Ecto neural progenitor cell (in vitro differentiated cells): ENCODE data around the gene SRMS.
"Not testable (repeated sequence)": the region's sequence is repeated elsewhere in the genome, so short reads cannot be mapped to it uniquely, and the experiment has no call there.

ENCODE experiments used
- DNase-seq: peaks from one replicate; pipeline ENCODE4 v3.0.0-alpha.2; 2018; ENCODE audit warnings: low spot score

SRMS gene

DNA sequence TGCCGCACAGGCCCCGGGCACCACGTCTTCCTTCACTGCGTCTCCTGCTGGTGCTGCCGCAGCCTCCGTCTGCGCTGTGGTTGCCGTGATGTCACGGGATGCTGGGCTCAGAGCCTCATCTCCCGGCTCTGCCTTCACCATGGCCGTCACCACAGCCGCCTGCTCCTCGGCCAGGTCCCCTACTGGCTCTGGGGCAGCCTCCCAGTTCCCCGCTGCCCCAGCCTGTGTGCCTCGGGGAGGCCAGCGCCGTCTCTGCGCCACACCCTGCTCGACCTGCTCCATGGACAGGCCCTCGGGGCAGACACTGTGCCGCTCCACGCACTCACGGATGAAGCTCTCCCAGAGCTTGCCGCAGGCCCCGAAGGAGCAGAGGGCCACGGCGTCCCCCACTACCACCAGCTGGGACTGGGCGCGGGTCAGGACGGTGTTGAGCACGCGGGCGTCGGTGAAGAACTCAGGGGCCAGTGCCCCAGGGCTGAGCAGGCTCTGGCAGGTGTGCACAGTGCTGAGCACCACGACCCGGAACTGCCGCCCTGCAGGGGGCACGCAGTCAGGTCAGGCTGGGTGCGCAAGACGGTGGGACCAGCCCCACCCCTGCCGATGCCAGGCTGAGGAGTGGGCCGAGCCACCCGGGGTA, 18.3 kb upstream of the SRMS start:
- DNase-seq: no peak

DNA sequence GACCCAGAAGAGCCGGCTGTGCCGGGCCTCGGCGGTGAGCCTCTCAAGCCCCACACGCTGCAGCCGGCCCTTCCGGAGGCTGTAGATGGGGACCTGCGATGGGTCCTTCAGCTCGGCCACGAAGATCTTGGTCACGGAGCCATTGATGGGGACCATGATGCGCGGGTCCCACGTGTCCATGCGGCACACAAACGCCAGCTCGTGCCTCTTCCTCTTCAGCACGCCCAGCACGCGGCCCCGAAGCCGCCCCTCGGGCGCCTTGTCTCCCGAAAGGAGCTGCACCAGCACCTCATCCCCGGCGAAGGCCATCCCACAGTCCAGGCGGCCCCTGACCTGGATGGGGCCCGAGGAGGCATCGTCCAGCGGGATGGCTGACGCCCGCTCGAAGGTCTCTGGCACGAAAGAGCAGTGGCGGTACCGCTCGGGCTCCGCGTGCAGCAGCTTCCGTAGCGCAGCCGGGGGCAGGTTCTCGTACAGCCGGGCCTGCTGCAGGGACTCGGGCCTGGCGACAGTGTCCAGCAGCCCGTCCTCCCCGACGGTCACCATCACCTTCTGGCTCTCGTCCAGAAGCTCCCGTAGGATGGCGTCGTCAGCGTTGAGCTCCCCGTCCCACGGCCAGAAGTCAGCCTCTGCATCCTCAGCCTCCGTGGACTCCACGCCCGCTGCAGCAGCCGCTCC, 17.6 kb upstream of the SRMS start:
- DNase-seq: no peak

DNA sequence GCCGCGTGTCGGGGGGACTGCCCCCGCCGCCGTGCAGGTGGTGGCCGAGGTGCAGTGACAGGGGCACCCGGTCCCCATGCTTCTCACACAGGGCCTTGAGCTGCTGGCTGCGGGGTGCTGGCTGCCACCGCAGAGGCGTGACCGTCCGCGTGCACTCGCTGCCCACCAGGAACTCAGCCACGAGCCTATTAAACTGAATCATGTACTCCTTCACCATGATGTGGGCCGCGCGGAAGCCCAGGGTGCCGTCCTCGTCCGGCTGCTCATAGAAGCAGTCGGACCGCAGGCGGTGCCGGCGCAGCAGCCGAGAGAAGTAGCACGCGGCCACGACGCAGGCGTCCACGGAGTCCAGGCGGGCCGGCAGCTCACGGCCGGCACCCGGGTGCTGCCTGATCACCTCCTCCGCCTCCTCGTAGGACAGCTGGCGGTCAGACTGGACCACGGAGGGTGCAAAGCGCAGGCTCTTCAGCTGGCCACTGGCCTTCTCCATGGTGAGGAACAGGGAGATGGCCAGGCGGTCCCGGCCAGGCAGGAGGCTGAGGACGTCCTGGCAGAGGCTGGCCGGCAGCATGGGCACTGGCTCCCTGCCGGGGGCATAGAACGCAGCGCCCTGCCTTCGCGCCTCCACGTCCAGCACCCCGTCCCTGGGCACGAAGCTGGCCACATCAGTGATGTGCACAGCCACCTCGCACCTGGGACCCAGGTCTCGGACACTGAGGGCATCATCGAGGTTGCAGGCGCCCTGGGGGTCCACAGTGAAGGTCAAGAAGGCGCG, 16.7 kb upstream of the SRMS start:
- DNase-seq: no peak

DNA sequence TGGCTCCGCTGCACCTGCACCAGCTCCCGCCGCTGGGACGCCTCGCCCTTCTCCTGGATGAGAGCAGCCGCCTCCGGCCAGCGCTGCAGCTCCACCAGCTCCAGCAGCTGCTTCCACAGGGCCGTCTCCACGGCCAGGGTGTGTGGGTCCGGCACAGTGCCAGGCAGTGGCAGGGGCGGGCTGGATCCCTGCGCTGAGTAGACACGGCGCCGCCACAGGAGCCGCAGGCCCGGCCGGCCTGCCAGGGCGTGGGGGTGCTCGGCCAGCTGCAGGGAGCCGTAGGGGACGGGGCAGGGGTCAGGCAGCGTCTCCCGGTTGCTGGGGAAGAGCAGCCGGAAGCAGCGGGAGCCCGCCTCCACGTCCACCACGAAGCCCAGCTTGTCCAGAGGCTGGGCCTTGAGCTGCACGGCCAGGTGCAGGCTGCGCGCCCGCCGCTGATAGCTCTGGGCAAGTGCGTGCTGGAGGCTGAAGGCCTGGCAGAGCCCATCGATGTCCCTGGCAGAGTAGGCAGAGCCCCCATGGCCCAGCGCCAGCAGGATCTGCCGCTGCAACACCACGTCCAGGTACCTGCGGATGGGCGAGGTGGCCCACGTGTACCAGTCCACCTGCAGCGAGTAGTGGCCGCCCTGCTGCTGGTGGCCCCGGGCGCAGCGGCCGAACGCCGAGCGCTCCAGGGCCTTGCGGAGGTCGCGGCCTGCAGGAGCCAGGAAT, 15.8 kb upstream of the SRMS start:
- no peak for DNase-seq

DNA sequence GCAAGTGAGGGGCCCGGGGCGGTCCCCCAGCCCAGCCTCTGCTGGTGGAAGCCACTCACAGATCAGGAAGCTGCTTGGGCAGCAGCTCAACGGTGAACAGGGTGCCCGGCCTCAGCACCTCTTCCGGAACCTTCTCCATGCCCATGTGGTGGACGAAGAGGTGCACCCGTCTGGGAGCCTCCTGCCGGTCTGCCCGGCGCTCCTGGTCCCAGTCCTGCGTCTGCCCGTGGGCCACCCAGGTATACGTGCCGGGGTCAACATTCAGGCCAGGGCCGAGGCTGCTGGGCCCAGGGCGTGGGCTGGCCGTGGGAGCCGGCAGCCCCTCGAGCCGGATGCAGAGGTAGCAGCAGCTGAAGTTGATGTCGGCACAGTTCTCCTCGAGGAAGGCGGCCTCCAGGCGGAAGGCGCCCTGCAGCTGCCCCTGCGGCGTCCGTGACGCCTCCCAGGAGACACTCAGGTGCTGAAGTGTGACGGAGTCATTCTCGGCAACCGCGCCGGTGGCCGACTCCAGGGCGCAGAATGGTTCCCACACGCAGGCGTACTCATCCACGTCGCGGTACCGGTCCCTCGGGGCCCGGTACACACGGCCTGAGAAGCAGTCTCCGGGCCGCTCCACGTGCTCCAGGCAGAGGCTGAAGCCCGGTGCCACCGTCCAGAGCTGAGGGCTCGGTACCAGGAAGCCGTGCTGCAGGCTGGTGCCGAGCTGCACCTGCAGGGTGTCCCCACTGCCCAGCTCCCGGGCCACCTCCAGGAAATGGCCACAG, 15.1 kb upstream of the SRMS start:
- DNase-seq: no peak

DNA sequence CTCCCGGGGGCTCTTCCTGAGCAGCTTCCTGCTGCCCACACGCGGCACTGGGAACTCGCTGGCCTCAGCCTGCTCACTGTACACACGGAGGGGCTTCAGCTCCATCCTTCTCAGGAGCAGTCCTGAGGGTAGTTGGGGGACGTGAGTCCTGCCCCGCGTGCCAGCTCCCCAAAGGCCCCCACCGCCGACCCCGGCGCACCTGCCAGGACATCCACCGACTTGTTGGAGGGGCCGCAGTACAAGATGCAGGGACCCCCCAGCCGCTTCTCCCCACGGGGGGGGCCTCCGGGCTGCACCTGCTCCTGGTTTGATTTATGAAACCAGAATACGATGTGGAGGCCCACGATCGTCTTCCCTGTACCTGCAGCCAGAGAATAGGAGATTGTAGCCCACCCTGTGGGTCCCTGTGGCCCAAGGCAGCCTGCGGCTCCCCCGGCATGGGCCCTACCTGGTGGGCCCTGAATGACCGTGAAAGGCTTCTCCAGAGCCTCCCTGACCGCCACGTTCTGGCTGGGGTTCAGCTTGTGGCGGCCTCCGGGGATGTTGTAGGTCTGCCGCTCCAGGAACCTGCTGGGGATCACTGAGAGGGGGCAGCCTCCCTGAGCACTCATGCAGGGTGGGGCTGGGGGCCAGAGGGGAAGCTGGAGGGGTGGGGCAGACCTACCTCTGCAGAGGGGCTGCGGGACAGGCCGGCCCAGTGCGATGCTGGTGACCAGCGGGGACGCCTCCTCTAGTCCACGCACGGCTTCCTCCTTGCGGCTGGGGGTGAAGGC, 14.3 kb upstream of the SRMS start:
- DNase-seq: no peak

DNA sequence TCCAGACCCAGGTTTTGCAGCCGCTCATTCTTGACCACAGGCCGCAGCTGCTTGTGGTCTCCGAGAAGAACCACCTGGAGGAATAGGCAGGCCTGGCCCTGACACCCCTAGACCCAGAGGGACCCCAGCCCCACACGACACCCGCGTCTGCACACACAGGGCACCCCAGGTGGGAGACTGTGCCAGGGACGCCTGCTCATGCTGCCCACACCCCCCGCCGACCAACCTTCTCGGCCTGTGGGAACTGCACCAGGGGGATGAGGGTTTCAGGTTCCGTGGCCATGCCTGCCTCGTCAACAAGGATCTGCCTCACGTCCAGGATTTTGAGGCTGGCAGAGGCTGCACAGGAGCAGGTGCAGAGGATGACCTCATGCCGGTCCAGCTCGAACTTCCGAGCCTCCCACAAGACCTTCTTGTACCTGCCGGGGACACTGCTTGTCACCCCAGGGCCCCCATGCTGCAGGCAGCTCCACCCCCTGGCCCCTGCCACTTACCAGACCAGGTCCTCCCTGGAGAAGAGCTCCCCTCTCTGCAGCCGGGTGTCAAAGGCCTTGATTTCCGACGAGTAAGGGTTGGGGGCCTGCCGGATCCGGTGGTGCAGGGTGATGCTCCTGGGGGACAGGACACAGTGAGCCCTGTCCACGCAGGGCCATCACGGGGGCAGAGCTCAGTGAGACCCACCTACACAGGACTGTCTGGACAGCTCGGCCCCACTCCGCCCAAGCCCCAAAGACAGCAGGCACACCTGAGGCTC, 13.5 kb upstream of the SRMS start:
- no peak for DNase-seq

DNA sequence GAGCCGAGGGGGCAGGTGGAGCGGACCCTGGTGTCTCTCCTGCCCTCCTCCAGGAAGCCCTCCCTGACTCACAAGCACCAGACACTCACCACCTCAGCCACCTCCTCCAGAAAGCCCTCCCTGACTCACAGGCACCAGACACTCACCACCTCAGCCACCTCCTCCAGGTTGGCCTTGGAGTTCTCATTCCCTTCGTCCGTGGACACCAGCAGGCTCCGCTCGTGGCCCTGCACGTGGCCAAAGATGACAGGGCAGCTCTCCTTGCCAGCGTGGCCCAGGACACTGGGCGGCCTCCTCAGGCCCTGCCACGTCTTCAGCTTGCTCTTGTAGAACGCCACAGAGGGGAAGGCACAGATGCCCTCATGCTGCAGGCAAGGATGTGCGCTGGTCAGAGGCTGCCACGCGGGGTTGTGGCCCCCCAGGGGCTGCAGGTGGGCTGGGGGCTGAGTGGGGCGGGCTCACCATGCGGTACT, 12.8 kb upstream of the SRMS start:
- DNase-seq: no peak

DNA sequence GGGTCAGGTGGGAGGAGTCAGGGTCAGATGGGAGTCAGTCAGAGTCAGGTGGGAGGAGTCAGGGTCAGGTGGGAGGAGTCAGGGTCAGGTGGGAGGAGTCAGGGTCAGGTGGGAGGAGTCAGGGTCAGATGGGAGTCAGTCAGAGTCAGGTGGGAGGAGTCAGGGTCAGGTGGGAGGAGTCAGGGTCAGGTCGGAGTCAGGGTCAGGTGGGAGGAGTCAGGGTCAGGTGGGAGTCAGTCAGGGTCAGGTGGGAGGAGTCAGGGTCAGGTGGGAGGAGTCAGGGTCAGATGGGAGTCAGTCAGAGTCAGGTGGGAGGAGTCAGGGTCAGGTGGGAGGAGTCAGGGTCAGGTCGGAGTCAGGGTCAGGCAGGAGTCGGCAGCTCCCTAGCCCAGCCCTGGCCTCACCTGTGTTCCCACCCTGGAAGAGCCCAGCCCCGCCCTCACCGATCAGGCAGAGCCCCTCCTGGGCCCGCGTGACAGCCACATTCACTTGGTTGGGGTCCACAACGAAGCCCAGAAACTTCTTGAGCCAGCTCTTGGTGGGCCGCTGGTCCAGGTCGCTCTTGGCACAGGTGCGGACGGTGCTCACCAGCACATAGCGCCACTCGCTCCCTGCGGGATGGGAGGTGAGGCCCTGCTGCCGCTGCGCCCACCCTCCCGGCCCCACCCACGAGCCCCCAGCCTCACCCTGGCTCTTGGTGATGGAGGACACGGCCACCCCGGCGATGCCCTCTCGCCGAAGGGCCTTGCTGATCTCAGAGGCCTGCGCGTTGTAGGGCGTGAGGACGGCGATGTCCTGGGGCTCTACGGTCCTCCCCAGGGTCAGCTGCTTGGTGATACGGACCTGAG, 12.2 kb upstream of the SRMS start:
- not testable (repeated sequence) for DNase-seq

DNA sequence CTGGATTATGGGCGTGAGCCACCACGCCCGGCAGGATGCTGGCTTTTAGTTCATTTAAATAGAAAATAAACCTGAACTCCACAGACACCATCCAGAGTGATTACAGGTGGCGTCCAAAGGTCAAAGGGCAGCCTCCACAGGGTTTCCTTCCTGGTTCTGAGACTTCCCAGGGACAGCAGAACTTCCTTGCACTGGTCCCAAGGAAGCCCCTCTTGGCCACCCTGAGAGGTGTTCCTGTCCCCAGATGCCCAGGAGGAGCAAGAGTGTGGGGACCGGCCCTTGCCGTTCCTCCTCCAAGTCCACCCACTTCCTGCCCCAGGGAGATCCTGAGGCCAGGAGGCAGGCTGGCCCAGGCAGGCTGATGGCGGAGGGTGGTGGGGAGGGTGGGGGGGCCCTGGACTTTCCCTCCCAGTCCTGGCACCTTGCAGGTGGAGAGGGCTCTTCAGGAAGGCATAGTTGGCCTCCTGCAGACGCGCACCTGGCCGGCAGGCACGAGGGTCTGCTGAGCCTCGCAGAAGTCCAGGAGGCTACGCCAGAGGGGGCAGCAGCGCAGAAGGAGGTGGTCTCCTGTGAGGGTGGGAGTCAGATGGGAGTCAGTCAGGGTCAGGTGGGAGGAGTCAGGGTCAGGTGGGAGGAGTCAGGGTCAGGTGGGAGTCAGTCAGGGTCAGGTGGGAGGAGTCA, 11.4 kb upstream of the SRMS start:
- no peak for DNase-seq

DNA sequence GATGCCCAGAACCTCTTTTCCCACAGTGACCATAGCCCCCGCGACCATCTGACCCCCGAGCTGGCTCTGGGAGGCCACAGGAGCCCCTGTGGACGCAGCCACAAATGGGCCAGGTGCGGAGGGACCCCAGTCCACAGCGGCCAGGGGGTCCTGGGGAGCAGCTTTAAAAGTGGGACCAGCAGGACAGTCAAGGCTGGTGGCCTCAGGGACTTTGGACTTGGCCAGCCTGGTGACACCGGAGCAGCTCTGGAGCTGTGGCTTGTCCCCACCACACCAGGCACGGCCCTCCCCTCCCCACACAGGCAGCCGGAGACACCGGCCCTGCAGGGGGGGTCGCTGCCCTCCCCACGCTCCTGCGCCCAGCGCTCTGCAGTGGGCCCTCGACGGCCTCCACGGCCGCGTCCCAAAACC, 9.9 kb upstream of the SRMS start:
- no peak for DNase-seq

DNA sequence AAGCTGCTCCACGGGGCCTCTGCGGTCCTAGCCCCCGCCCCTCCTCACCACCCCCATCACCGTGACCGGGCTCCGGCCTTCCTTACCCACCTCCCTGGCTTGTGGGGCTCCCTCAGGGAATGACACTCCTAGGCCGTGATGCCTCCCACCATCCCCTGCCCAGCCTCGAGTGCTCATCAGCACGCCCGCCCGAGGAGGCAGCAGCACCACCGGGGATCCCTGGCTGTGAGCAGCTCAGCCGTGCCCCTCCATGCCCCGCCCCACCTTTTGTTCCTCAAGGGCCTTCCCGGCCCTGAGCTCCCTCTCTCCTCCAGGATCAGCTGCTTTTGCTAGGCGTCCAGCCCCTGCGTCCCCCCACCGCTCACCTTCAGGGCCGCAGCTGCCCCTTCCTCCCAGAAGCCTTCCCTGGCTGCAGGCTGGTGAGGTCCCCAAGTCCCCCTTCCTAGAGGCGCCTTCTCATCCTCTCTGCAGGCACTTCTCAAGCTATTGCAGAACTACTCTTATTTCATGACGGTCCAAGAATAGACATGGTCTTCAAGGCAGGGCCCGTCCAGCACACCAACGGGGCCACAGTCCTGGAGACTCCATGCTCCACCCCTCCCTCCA, 9.4 kb upstream of the SRMS start:
- peak; percentile 72 for DNase-seq

DNA sequence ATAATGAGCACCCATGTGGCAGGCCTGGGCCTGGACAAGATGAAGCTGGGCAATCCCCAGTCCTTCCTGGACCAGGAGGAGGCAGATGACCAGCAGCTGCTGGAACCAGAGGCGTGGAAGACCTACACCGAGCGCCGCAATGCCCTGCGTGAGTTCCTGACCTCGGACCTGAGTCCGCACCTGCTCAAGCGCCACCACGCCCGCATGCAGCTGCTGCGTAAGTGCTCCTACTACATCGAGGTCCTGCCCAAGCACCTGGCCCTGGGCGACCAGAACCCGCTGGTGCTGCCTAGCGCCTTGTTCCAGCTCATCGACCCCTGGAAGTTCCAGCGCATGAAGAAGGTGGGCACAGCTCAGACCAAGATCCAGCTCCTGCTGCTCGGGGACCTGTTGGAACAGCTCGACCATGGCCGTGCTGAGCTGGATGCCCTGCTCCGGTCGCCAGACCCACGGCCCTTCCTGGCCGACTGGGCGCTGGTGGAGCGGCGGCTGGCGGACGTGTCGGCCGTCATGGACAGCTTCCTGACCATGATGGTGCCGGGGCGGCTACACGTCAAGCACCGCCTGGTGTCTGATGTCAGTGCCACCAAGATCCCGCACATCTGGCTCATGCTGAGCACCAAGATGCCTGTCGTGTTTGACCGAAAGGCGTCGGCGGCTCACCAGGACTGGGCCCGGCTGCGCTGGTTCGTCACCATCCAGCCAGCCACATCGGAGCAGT, 8.3 kb upstream of the SRMS start:
- no peak for DNase-seq

DNA sequence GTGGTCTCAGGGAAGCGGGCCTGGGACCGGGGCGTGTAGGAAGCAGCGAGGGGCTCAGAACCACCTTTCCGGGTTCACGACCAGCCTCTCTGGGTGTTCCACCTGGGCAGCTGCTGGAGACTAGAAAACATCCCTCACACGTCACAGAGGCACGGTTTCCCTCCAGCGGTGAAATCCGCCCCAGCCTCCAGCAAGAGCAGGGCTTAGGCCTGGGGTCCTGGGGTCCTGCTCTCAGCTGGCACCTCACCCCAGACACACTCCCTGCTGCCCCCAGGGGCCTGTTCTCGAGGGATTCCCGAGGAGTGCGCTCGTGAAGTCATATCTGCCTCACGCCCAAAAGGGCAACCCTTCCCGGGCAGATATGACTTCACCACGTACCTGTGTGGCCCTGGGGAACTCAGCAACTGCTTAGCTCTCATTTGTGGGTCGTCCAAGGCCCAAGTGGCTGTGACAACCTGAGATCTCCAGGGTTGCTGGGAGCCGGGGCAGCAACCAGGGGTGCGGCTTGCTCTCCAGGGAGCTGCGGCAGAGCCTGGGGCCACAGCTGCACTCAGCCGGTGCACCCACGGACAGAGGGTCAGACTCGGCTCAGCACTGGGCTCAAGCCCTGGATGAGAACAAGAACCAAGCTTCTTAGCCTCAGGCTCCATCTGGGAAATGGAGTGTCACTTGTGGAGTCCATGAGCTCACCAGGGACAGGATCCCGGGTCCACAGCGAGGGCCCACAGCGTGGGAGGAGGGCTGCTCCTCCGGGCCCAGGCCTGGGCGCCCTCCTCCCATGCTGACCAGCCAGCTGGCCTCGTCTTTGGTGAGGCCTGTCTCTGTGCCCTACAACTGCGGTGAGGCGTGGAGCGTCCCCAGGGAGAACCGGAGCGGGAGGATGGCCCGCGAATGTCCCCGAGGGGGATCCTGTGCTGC, 7.1 kb upstream of the SRMS start:
- no peak for DNase-seq

DNA sequence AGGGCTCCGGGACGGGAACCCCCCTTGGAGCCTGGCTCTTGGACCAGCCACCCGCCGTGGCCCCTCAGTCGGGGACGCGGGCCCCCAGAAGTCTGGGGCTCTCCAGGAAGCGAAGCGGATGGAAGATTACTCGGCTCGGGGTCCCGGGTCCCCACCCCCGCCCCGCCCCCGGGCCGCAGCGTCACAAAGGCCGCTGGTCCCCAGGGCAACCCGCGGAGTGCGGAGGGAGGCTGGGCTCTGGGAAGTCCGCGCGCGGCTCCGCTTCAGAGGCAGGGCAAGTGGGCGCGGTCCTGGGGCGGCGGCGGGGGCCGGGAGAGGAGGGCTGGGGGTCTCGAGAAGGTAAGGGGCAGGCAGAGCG, 6.4 kb upstream of the SRMS start, which contains the start of gene FNDC11:
Gene FNDC11, plus strand, starts transcription at position 227 of the 358 bp plus-strand sequence. CDS start 1,505 bp downstream, outside the sequence.
- DNase-seq: peak; percentile 84

DNA sequence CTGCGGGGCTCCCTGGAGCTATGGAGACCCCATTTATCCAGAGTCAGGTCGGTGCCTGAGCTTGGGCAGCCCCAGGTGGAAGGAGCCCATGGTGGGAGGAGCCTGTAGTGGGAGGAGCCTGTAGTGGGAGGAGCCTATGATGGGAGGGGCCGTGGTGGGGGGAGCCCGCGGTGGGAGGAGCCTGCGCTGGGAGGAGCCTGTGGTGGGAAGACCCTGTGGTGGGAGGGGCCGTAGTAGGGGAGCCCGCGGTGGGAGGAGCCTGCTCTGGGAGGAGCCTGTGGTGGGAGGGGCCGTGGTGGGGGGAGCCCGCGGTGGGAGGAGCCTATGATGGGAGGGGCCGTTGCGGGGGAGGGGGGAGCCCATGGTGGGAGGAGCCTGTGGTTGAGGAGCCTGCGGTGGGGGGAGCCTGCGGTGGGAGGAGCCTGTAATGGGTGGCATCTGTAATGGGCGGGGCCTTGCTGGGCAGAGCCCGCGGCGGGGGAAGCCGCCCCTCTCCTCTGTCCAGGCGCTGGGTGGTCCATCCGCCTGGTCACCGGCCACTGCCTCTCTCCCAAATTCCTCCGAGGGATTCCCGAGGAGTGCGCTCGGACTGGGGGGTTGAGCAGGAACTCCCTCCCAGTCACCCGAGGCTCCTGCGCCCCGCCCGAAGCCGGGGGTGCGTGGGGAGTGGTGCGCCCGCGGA, 5.8 kb upstream of the SRMS start:
- peak; percentile 98 for DNase-seq
